Measurements from ENCODE around the gene DNM1. TPM values are rescaled to one million over a fixed set of nuclear protein-coding genes. Genes with fewer than 3 reads are reported as not detected.

DNM1 gene
- total and polyA plus RNA-seq, 2 donors (not counting 3 experiments of a cell fraction or from before 2014, with no cell fraction given) = 0.59 to 2.9 TPM

DNA sequence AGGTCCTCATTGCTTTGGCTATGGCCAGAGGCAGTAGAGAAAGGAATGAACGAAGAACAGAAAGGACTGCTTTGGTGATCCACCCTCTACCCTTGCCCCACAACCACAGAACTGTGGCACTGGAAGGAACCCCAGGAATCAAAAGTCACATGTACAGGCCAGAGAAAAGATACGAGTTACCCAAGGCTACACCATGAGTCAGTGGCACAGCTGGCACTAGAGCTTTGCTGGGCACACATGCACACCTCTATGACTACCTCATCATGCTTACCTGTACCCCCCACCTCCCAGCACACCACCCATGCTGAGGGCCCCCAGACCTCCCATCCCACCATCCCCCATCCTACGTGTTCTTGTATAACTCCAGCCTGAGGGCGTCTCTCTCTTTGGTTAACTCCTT is 59.5 kb downstream of the DNM1 start:
- H3K9ac ChIP-seq (replicated peaks; ENCODE audit: extremely low read depth, insufficient read depth, low read length) = no peak overlapping the region
- no peaks in the 10 kb centered on the region for H3K9me3 ChIP-seq (replicated peaks; ENCODE audit: control insufficient read depth, insufficient read depth, low read length)
- H3K4me3 ChIP-seq (replicated peaks in 1 of 3; ENCODE audit: insufficient read depth in 1 of 3, low read depth in 1 of 3, low read length in 3 of 3) = no peak overlapping the region
- no peaks in the 10 kb centered on the region for H3K9me1 ChIP-seq (replicated peaks; ENCODE audit: control insufficient read depth, extremely low read depth, insufficient read depth, low read length)
- H3K27ac ChIP-seq (ENCODE audit: insufficient read depth, low read depth, low read length) = no peak overlapping the region
- H3K79me2 ChIP-seq (ENCODE audit: control insufficient read depth, insufficient read depth, low read length) = no peaks in the 10 kb centered on the region
- H3K36me3 ChIP-seq (ENCODE audit: control insufficient read depth in 2 of 2, extremely low read depth in 1 of 2, insufficient read depth in 2 of 2, low read length in 2 of 2) = peaks cover 3 to 67% of the 10 kb centered on the region in 2 experiments
- intact Hi-C loops (cut with micrococcal nuclease) = no loop called here
- no peaks in the 10 kb centered on the region for H3K4me1 ChIP-seq (ENCODE audit: control insufficient read depth, extremely low read depth, insufficient read depth, low read length)
- FAIRE-seq (no peak), DNase-seq (ENCODE audit: low read depth, low spot score) (no peak)
- H3K27me3 ChIP-seq (ENCODE audit: control insufficient read depth in 2 of 2, insufficient read depth in 2 of 2, low read length in 2 of 2) = no peaks in the 10 kb centered on the region
- CTCF ChIA-PET = no interaction called here
- POLR2A ChIA-PET = interaction anchor here (0.6 to 0.7 kb wide), 2 partner anchors 13 to 332 kb away, joined by 5 to 7 read pairs; no protein-coding TSS in a partner anchor
- dilution Hi-C loops (cut with MboI; ENCODE audit: extremely low pct_ligation_motif_present, low sequenced_read_pairs) = no loop called here
- no peak overlapping the region for H3K4me2 ChIP-seq (ENCODE audit: insufficient read depth, low read length)
- no peaks in the 10 kb centered on the region for H4K20me1 ChIP-seq (replicated peaks; ENCODE audit: control insufficient read depth, extremely low read depth, insufficient read depth, low read length)
- TF ChIP-seq, protein P1, sequence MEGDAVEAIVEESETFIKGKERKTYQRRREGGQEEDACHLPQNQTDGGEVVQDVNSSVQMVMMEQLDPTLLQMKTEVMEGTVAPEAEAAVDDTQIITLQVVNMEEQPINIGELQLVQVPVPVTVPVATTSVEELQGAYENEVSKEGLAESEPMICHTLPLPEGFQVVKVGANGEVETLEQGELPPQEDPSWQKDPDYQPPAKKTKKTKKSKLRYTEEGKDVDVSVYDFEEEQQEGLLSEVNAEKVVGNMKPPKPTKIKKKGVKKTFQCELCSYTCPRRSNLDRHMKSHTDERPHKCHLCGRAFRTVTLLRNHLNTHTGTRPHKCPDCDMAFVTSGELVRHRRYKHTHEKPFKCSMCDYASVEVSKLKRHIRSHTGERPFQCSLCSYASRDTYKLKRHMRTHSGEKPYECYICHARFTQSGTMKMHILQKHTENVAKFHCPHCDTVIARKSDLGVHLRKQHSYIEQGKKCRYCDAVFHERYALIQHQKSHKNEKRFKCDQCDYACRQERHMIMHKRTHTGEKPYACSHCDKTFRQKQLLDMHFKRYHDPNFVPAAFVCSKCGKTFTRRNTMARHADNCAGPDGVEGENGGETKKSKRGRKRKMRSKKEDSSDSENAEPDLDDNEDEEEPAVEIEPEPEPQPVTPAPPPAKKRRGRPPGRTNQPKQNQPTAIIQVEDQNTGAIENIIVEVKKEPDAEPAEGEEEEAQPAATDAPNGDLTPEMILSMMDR (IDR thresholded peaks at IDR 0.05; ENCODE audit: extremely low read depth in 1 of 2, insufficient read depth in 1 of 2, low read depth in 1 of 2, low read length in 2 of 2) = no peak
- no peak for TF ChIP-seq EZH2 (IDR thresholded peaks at IDR 0.05; ENCODE audit: borderline replicate concordance, low read depth, low read length, severe bottlenecking)
- TF ChIP-seq GATA2 (IDR thresholded peaks at IDR 0.05; ENCODE audit: insufficient read depth, insufficient read length, low read depth, low read length) = no peak
- TF ChIP-seq POLR2A (IDR thresholded peaks at IDR 0.05; ENCODE audit: low read depth, low read length) = no peak
- no peak for TF ChIP-seq FOS (IDR thresholded peaks at IDR 0.05; ENCODE audit: borderline replicate concordance, insufficient read depth, low read length)
- no peak for TF ChIP-seq JUN (IDR thresholded peaks at IDR 0.05; ENCODE audit: borderline replicate concordance, insufficient read depth, insufficient read length, low read depth)
- TF ChIP-seq POLR2AphosphoS5 (IDR thresholded peaks at IDR 0.05; ENCODE audit: insufficient read depth, low read depth, low read length) = no peak
- TF ChIP-seq, protein P2, sequence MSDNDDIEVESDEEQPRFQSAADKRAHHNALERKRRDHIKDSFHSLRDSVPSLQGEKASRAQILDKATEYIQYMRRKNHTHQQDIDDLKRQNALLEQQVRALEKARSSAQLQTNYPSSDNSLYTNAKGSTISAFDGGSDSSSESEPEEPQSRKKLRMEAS (IDR thresholded peaks at IDR 0.05; ENCODE audit: insufficient read depth, insufficient read length) = no peak
- TF ChIP-seq MYC (IDR thresholded peaks at IDR 0.05; ENCODE audit: low read depth, low read length) = no peak
- H2AFZ ChIP-seq (ENCODE audit: low read depth, low read length) = no peak overlapping the region
- BruUV-seq (replicated peaks) = no TSS peak
